Measurements from ENCODE around the gene QSOX1. TPM values are rescaled to one million over a fixed set of nuclear protein-coding genes. Genes with fewer than 3 reads are reported as not detected.

QSOX1 gene
- total RNA-seq, result 100 to 1,000 TPM; 170 to 537 TPM
- polyA plus RNA-seq, result 100 to 1,000 TPM; 244 to 268 TPM
- long read RNA-seq, donor 1, full-length matches to known transcripts, result 42 of 74 reads
- long read RNA-seq, donor 1, partial matches to known transcripts, result 32 of 74 reads
- long read RNA-seq, donor 1, other reads (novel, unspliced or antisense), result 0 of 74 reads
- long read RNA-seq, donor 2, full-length matches to known transcripts, result 9 of 21 reads
- long read RNA-seq, donor 2, partial matches to known transcripts, result 12 of 21 reads
- long read RNA-seq, donor 2, other reads (novel, unspliced or antisense), result 0 of 21 reads
- long read RNA-seq, donor 3, full-length matches to known transcripts, result 22 of 41 reads
- long read RNA-seq, donor 3, partial matches to known transcripts, result 13 of 41 reads
- long read RNA-seq, donor 3, other reads (novel, unspliced or antisense), result 6 of 41 reads
- long read RNA-seq, donor 4, full-length matches to known transcripts, result 8 of 8 reads
- long read RNA-seq, donor 4, partial matches to known transcripts, result 0 of 8 reads
- long read RNA-seq, donor 4, other reads (novel, unspliced or antisense), result 0 of 8 reads
- long read RNA-seq, donor 5, full-length matches to known transcripts, result 43 of 73 reads
- long read RNA-seq, donor 5, partial matches to known transcripts, result 25 of 73 reads
- long read RNA-seq, donor 5, other reads (novel, unspliced or antisense), result 5 of 73 reads

GRCh38 chr1:180154325-180155181 lies at the start of gene QSOX1:
Gene QSOX1, plus strand, starts transcription at chr1:180154869. Its CDS starts 39 bp downstream, at chr1:180154908.
- H3K27ac ChIP-seq (ENCODE audit: low read depth in 1 of 2, low read length in 1 of 2), result peak within 1 kb of the TSS; percentile 92 to 96
- H3K9ac ChIP-seq (ENCODE audit: insufficient read depth in 1 of 2, low read length in 2 of 2), result peak within 1 kb of the TSS; percentile 91 to 96
- no peaks in the 10 kb centered on the region for H3K9me3 ChIP-seq (ENCODE audit: control insufficient read depth in 4 of 4, insufficient read depth in 3 of 4, low read length in 3 of 4)
- H3K27me3 ChIP-seq (ENCODE audit: control insufficient read depth in 3 of 3, insufficient read depth in 3 of 3, low read length in 2 of 3), result no peaks in the 10 kb centered on the region
- peak; percentile 91 for ATAC-seq (ENCODE audit: insufficient read depth, low FRiP score)
- DNase-seq, result peak; percentile 92 to 95 (median 94)
- no peak for TF ChIP-seq CTCF (IDR thresholded peaks at IDR 0.05; ENCODE audit: control extremely low read depth, extremely low read depth)
- peaks cover 0 to 6% (median 0%) of the 10 kb centered on the region in 4 donors for H3K36me3 ChIP-seq (ENCODE audit: control insufficient read depth in 4 of 4, insufficient read depth in 4 of 4, low read length in 4 of 4)
- 0% methylated on average over 58 to 100 of the region's 100 CpGs for WGBS, 2 donors
- H3K4me1 ChIP-seq (ENCODE audit: control insufficient read depth in 5 of 5, insufficient read depth in 5 of 5, low read length in 5 of 5), result peaks cover 2 to 47% (median 20%) of the 10 kb centered on the region in 5 donors
- H3K4me3 ChIP-seq, result peak within 1 kb of the TSS; percentile 95

- Histone ChIP-seq H3K36me3 (ENCODE audit: control insufficient read depth in 4 of 4, insufficient read depth in 4 of 4, low read length in 4 of 4) (peaks cover 9 to 35% (median 13%) of the 10 kb centered on the region in 4 donors), H3K9ac (ENCODE audit: insufficient read depth in 1 of 2, low read length in 2 of 2) (no peak overlapping the region), H3K27me3 (ENCODE audit: control insufficient read depth in 3 of 3, insufficient read depth in 3 of 3, low read length in 2 of 3) (no peaks in the 10 kb centered on the region), H3K9me3 (ENCODE audit: control insufficient read depth in 4 of 4, insufficient read depth in 3 of 4, low read length in 3 of 4) (no peaks in the 10 kb centered on the region), H3K27ac (ENCODE audit: low read depth in 1 of 2, low read length in 1 of 2) (no peak overlapping the region), H3K4me3 (no peak overlapping the region), H3K4me1 (ENCODE audit: control insufficient read depth in 5 of 5, insufficient read depth in 5 of 5, low read length in 5 of 5) (peaks cover 0 to 39% (median 5%) of the 10 kb centered on the region in 5 donors)
- no peak for DNase-seq
- 82 to 94% methylated on average over 2 of the region's 2 CpGs for WGBS, 2 donors
- no peak for TF ChIP-seq CTCF (IDR thresholded peaks at IDR 0.05; ENCODE audit: control extremely low read depth, extremely low read depth)
- no peak for ATAC-seq (ENCODE audit: insufficient read depth, low FRiP score)
These were observed 42.6 kb upstream of the QSOX1 start for GRCh38 chr1:180112091-180112490.

GRCh38 chr1:180112984-180113647 lies 41.6 kb upstream of the QSOX1 start:
- ATAC-seq (ENCODE audit: insufficient read depth, low FRiP score) (no peak), DNase-seq (peak; percentile 85 to 96 (median 95))
- no peak overlapping the region for H3K9ac ChIP-seq (ENCODE audit: insufficient read depth in 1 of 2, low read length in 2 of 2)
- no peak for TF ChIP-seq CTCF (IDR thresholded peaks at IDR 0.05; ENCODE audit: control extremely low read depth, extremely low read depth)
- WGBS, 2 donors, result 75 to 86% methylated on average over 2 of the region's 2 CpGs
- no peaks in the 10 kb centered on the region for H3K9me3 ChIP-seq (ENCODE audit: control insufficient read depth in 4 of 4, insufficient read depth in 3 of 4, low read length in 3 of 4)
- peak overlapping the region in 1 of 2 donors; percentile 17 for H3K27ac ChIP-seq (ENCODE audit: low read depth in 1 of 2, low read length in 1 of 2)
- H3K36me3 ChIP-seq (ENCODE audit: control insufficient read depth in 4 of 4, insufficient read depth in 4 of 4, low read length in 4 of 4), result peaks cover 8 to 31% (median 12%) of the 10 kb centered on the region in 4 donors
- H3K4me1 ChIP-seq (ENCODE audit: control insufficient read depth in 5 of 5, insufficient read depth in 5 of 5, low read length in 5 of 5), result peaks cover 0 to 47% (median 8%) of the 10 kb centered on the region in 5 donors
- H3K27me3 ChIP-seq (ENCODE audit: control insufficient read depth in 3 of 3, insufficient read depth in 3 of 3, low read length in 2 of 3), result no peaks in the 10 kb centered on the region
- no peak overlapping the region for H3K4me3 ChIP-seq

Measured in lung (tissue), 16 donors.